ENCODE results near the gene ASB18. TPM values are rescaled to one million over a fixed set of nuclear protein-coding genes. Genes with fewer than 3 reads are reported as not detected.

ASB18 gene
- total and polyA plus RNA-seq, 10 donors, result not detected

- WGBS, 5 donors, result 80 to 92% (median 87%) methylated on average over 6 of the region's 6 CpGs
- TF ChIP-seq CTCF (IDR thresholded peaks at IDR 0.05 in 8 of 11, conservative IDR thresholded peaks at IDR 0.05 in 3 of 11) (no peak), POLR2A (IDR thresholded peaks at IDR 0.05) (no peak), POLR2AphosphoS5 (IDR thresholded peaks at IDR 0.05) (no peak)
- intact Hi-C loops (cut with DNase I; ENCODE audit: low total_unique reads), result no loop called here
- Histone ChIP-seq H3K4me1 (no peaks in the 10 kb centered on the region), H3K36me3 (no peaks in the 10 kb centered on the region), H3K27me3 (replicated peaks in 1 of 7) (peaks cover 0 to 32% (median 0%) of the 10 kb centered on the region in 7 donors), H3K9me3 (peaks cover 0 to 6% (median 0%) of the 10 kb centered on the region in 8 donors), H3K4me3 (no peak overlapping the region), H3K27ac (no peak overlapping the region)
- DNase-seq, result no peak
These were observed 23.4 kb upstream of the ASB18 start for GRCh38 chr2:236287656-236288055.

DNA sequence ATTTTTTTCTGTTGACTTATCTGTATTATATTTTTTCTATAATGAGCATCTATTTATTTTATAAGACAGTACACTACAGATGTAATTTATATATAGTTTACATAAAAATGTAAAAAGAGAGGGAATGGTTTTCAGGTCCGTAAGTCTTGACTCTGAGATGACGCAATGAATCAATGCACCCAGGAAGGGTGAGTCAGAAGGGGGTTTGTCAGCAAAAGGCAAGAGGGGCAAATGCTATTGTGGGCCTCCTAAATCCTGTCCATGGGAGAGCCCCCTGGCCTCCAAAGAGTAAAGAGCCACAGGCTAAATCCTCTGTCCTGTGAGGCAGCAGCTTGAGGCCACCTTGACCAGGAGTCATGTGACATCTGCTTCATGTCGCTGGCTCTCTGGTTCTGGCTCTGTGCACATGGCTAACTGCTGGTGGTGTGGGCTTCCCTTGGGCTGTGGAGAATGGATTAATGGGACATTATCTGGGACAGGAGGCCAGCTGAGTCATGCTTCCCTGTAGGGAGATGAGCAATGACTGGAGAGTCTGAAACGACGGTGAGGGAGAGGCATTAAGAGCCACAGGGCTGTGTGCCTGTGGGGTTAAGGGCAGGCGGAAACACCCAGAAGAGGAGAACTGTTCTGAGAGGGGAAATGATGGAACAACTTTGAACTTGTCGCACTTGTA, 22.8 kb upstream of the ASB18 start:
- no peak for DNase-seq
- 85 to 91% (median 90%) methylated on average over 7 of the region's 7 CpGs for WGBS, 5 donors

GRCh38 chr2:236284208-236284607, 20.0 kb upstream of the ASB18 start:
- WGBS, 5 donors, result 50 to 100% (median 82%) methylated on average over 1 of the region's 1 CpG
- no peak for DNase-seq

More for the DNA sequence above, 22.8 kb upstream of the ASB18 start:
- Histone ChIP-seq H3K4me3 (no peak overlapping the region), H3K36me3 (no peaks in the 10 kb centered on the region), H3K9me3 (peaks cover 0 to 10% (median 2%) of the 10 kb centered on the region in 8 donors), H3K4me1 (no peaks in the 10 kb centered on the region), H3K27ac (no peak overlapping the region), H3K27me3 (replicated peaks in 1 of 7) (peaks cover 0 to 27% (median 0%) of the 10 kb centered on the region in 7 donors)
- intact Hi-C loops (cut with DNase I; ENCODE audit: low total_unique reads), result no loop called here
- TF ChIP-seq POLR2AphosphoS5 (IDR thresholded peaks at IDR 0.05), result no peak
- no peak for TF ChIP-seq POLR2A (IDR thresholded peaks at IDR 0.05)
- no peak for TF ChIP-seq CTCF (IDR thresholded peaks at IDR 0.05 in 8 of 11, conservative IDR thresholded peaks at IDR 0.05 in 3 of 11)

More at GRCh38 chr2:236284208-236284607, 20.0 kb upstream of the ASB18 start:
- intact Hi-C loops (cut with DNase I; ENCODE audit: low total_unique reads), result no loop called here
- TF ChIP-seq POLR2AphosphoS5 (IDR thresholded peaks at IDR 0.05) (no peak), CTCF (IDR thresholded peaks at IDR 0.05 in 8 of 11, conservative IDR thresholded peaks at IDR 0.05 in 3 of 11) (no peak), POLR2A (IDR thresholded peaks at IDR 0.05) (no peak)
- no peak overlapping the region for H3K27ac ChIP-seq
- H3K36me3 ChIP-seq, result no peaks in the 10 kb centered on the region
- no peak overlapping the region for H3K4me3 ChIP-seq
- no peaks in the 10 kb centered on the region for H3K4me1 ChIP-seq
- H3K9me3 ChIP-seq, result peaks cover 0 to 24% (median 13%) of the 10 kb centered on the region in 8 donors
- H3K27me3 ChIP-seq (replicated peaks in 1 of 7), result peaks cover 0 to 8% (median 0%) of the 10 kb centered on the region in 7 donors
